IMR-90 (cell line): ENCODE results near the gene PTGDS. TPM values are rescaled to one million over a fixed set of nuclear protein-coding genes. Genes with fewer than 3 reads are reported as not detected.

Experiments
- ELK1 ChIP-seq: fragments of 150-350 bp; IDR thresholded peaks from 2 replicates; pipeline ENCODE4 v1.6.1; 2016; ENCODE audit warnings: low read depth, mild to moderate bottlenecking, low read length, moderate library complexity, borderline replicate concordance
- polyA plus RNA-seq, 3 experiments: library from polyadenylated mRNA; depleted of rRNA; stranded (reverse); fragments of >200 nt; gene quantifications; 2 replicates each; pipeline ENCODE4 v1.2.3, GENCODE V29; 2012; ENCODE audit warnings: low replicate concordance in 1 of 3
- total RNA-seq: library from RNA; depleted of rRNA; stranded (reverse); fragments of >200 nt; gene quantifications from 2 replicates; pipeline ENCODE4 v1.2.3, GENCODE V29; 2012

Gene PTGDS
- total and polyA plus RNA-seq, 2 of the 4 experiments (the other 2 are of a cell fraction): 1.2 TPM; not detected in 1

DNA sequence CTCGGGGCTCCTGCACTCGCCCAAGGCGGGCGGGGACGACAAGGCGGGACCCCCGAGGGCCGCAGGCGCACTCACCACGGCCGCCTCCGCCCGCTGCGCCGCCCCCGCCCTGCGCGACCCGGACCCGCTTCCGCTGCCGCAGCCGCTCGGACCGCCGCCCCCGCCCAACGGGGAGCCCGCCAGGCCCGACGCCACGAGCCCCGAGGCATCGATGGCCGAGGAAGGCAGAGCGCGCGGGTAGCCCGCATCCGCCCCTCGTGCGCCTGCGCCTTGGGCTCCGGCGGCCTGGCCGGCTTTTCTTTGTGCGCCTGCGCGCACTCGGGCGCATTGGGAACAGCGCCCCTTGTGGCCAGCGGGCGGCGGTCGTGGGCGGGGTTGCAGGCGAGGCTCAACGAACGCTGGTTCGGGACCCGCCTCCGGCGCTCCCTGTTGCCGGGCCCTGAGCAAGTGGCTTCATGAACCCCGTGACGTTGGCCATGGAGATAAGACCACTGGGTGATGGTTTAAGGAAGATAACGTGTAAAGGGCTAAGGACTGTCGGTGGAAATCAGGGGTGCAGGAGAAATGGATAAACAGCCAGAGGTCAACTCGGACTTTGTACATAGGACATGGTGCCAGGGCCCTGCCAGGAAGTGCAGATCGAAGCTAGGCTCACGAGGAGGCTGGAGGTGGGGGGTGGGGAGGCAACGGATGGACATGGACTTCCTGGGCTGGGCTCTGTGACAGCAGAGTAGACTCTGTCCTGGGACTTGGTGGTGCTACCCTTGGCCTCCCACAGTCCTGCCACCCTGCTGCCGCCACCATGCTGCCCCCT lies 32.6 kb upstream of the PTGDS start, which contains the start of the genes C8G and FBXW5 (continued):
- TF ChIP-seq ELK1: no peak
